Tibial nerve (tissue), 4 donors: Measurements from ENCODE around the gene TMEM223. TPM values are rescaled to one million over a fixed set of nuclear protein-coding genes. Genes with fewer than 3 reads are reported as not detected.

Source experiments
- DNase-seq, 2 donors: peaks; one replicate each; pipeline ENCODE4 v3.0.0-alpha.2; 2019; ENCODE audit warnings: low spot score in 2 of 2
- H3K27ac ChIP-seq, 4 donors: fragments of 200-600 bp; sonication (generic) in 3 of 4; one replicate each; pipeline ENCODE4 v1.5.1; 2017 to 2019; ENCODE audit warnings: mild to moderate bottlenecking in 1 of 4
- H3K27me3 ChIP-seq, 2 donors: fragments of 200-600 bp; sonication (generic) in 1 of 2; one replicate each; pipeline versions ENCODE4 v1.5.1 to v1.6.0; 2017 to 2019
- H3K36me3 ChIP-seq, 3 donors: fragments of 200-600 bp; sonication (generic); one replicate each; pipeline ENCODE4 v1.5.1; 2018 to 2019
- H3K4me1 ChIP-seq, 4 donors: fragments of 200-600 bp; sonication (generic) in 3 of 4; one replicate each; pipeline ENCODE4 v1.5.1; 2017 to 2019
- H3K4me3 ChIP-seq, 4 donors: fragments of 200-600 bp; sonication (generic) in 3 of 4; one replicate each; pipeline ENCODE4 v1.5.1; 2017 to 2019; ENCODE audit warnings: mild to moderate bottlenecking in 1 of 4, moderate library complexity in 1 of 4
- H3K9me3 ChIP-seq, 4 donors: fragments of 200-600 bp; sonication (generic) in 3 of 4; one replicate each; pipeline ENCODE4 v1.5.1; 2017 to 2019
- EP300 ChIP-seq, 2 donors: sonication (generic); formaldehyde crosslinking; IDR thresholded peaks; one replicate each; pipeline ENCODE4 v1.6.1; 2017; ENCODE audit warnings: antibody characterized with exemption in 2 of 2, mild to moderate bottlenecking in 1 of 2
- POLR2A ChIP-seq, 2 donors: fragments of 450-650 bp; IDR thresholded peaks; one replicate each; pipeline ENCODE4 v1.6.1; 2017; ENCODE audit warnings: antibody characterized with exemption in 2 of 2, mild to moderate bottlenecking in 2 of 2, moderate library complexity in 2 of 2
- WGBS, 2 donors: methylation state at CpG; one replicate each; pipeline ENCODE4 v1.1.5; 2018; 5-methylcytosine and 5-hydroxymethylcytosine counted together
- total RNA-seq, 4 donors: library from RNA; depleted of rRNA; stranded (reverse); fragments of >200 nt; gene quantifications; one replicate each; pipeline ENCODE4 v1.1.0, GENCODE V29; 2016
- TF ChIP-seq, protein P1 (sequence below), 5 experiments: fragments of 200-600 bp in 3 of 5; fragments of 450-650 bp in 2 of 5; sonication (generic) in 3 of 5; IDR thresholded peaks; one replicate each; pipeline ENCODE4 v1.5.1; 2016 to 2019; ENCODE audit warnings: antibody characterized with exemption in 5 of 5, mild to moderate bottlenecking in 3 of 5, moderate library complexity in 2 of 5

Gene TMEM223
- total RNA-seq, 4 donors from 2014 or later, result 22.9 to 40.4 (median 31.3) TPM

DNA sequence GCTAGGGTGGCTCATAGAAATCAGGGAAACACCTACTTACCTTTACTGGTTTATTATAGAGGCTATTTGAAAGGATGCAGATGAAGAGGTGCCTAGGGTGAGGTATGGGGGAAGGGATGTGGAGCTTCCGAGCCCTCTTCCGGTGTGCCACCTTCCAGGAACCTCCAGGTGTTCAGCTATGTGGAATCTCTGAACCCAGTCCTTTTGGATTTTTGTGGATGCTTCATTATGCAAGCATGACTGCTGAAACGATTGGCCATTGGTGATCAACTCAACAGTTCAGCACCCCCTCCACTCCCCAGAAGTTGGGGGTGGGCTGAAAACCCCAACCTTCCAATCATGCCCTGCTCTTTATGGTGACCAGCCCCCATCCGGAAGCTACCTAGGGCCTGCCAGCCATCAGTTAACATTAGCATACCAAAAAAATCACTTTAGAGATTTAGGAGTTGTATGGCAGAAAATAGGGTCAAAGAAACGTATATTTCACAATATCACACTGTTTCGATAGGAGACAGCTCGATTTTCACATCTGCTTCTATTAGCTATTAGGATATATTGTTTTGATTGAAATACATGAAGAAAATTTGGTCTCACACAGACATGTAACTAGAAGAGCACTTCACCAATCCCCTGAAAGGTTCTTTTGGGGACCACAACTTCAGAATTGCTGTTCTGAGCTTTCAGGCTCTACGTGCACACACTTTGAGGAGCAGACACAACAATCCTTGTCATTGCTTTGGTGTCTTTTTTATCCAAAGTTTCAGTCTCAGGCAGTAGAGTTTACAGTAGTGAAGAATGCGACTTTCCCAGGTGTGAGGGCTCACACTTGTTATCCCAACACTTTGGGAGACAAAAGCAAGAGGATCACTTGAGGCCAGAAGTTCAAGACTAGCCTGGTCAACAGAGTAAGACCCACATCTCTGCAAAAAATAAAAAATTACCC lies 33.7 kb downstream of the TMEM223 start:
- Histone ChIP-seq H3K27me3 (no peaks in the 10 kb centered on the region), H3K36me3 (peaks cover 0 to under 1% (median 0%) of the 10 kb centered on the region in 3 donors), H3K27ac (no peak overlapping the region), H3K9me3 (no peaks in the 10 kb centered on the region), H3K4me3 (no peak overlapping the region), H3K4me1 (peaks cover 0 to 29% (median 18%) of the 10 kb centered on the region in 4 donors)
- no peak for DNase-seq
- WGBS, 2 donors, result 49 to 55% methylated on average over 9 of the region's 9 CpGs
- TF ChIP-seq EP300 (IDR thresholded peaks at IDR 0.05), result no peak
- TF ChIP-seq, protein P1, sequence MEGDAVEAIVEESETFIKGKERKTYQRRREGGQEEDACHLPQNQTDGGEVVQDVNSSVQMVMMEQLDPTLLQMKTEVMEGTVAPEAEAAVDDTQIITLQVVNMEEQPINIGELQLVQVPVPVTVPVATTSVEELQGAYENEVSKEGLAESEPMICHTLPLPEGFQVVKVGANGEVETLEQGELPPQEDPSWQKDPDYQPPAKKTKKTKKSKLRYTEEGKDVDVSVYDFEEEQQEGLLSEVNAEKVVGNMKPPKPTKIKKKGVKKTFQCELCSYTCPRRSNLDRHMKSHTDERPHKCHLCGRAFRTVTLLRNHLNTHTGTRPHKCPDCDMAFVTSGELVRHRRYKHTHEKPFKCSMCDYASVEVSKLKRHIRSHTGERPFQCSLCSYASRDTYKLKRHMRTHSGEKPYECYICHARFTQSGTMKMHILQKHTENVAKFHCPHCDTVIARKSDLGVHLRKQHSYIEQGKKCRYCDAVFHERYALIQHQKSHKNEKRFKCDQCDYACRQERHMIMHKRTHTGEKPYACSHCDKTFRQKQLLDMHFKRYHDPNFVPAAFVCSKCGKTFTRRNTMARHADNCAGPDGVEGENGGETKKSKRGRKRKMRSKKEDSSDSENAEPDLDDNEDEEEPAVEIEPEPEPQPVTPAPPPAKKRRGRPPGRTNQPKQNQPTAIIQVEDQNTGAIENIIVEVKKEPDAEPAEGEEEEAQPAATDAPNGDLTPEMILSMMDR (IDR thresholded peaks at IDR 0.05), result no peak
- TF ChIP-seq POLR2A (IDR thresholded peaks at IDR 0.05), result no peak

DNA sequence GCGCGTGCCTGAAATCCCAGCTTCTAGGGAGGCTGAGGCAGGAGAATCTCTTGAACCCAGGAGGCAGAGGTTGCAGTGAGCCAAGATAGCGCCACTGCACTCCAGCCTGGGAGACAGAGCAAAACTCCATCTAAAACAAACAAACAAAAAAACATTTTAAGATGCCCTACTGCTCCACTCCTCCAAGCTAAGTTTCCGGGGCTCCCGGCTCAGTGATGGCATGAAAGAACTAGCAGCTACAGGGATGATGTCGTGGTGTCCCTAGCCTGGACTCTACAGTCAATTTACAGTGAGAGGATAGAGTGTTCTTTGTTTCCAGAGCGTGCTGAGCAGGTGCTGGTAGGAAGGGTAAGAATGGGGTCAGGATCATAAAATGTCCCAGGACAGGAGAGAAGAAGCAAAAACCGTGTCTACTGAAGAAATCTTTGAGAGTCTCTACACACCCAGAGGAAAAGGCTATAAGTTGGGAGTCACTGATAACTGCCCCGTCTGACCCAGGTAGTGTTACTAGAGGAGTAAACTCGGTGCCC lies 36.7 kb downstream of the TMEM223 start:
- no peak for DNase-seq
- Histone ChIP-seq H3K36me3 (peaks cover 0 to 18% (median 0%) of the 10 kb centered on the region in 3 donors), H3K9me3 (no peaks in the 10 kb centered on the region), H3K27me3 (no peaks in the 10 kb centered on the region), H3K4me1 (peaks cover 0 to 38% (median 9%) of the 10 kb centered on the region in 4 donors), H3K4me3 (no peak overlapping the region), H3K27ac (no peak overlapping the region)
- WGBS, 2 donors, result 55 to 68% methylated on average over 10 of the region's 10 CpGs
- TF ChIP-seq, protein P1 (IDR thresholded peaks at IDR 0.05), result no peak
- TF ChIP-seq EP300 (IDR thresholded peaks at IDR 0.05), result no peak
- TF ChIP-seq POLR2A (IDR thresholded peaks at IDR 0.05), result no peak

DNA sequence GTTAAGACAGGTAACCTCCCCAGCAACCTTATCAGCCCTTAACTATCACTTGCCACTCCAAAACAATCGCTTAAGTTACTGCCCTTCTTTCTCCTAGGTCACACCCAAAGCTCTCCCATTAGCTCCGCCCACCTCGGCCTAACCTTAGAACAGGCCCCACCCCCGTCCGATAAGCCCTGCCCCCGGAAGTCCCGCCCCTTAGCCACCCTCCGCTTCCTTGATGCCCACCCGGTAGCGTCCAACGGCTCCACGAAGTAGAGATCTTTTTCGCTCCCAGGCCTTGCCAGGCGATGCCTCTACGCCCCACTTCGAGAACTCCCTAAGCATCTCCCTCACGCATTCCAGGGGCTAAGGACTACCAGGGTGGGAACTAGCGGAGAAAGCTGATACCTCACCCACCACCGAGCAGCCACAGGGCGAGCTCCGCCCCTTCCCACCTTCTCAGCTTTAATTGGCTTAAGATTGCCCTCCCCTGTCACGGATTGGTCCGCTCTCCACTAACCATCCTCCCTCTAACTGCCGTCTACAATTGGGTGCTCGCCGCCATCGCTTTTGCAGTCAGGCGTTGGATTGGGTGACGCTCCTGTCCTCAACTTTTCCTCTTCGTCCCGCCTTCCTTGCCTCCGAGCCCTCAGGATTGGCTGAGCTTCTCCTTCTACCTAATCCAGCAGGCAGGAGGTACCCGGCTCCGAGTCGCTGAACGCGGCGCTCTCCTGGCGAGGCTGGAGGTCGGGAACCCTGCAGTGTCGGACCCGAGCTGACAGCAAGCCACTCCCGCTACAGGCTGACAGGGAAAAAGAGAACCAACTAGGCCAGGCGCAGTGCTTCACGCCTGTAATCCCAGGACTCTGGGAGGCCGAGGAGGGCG lies 37.8 kb downstream of the TMEM223 start, which contains the start of gene ZBTB3:
Gene ZBTB3, minus strand, starts transcription at position 425 of the 868 bp plus-strand sequence. CDS start 496 bp downstream, outside the sequence.
- Histone ChIP-seq H3K27ac (peak within 1 kb of the TSS; percentile 93 to 96 (median 94)), H3K4me1 (peaks cover 0 to 40% (median 9%) of the 10 kb centered on the region in 4 donors), H3K4me3 (peak within 1 kb of the TSS; percentile 52 to 94 (median 58)), H3K9me3 (no peaks in the 10 kb centered on the region), H3K36me3 (peaks cover 0 to 27% (median 0%) of the 10 kb centered on the region in 3 donors), H3K27me3 (no peaks in the 10 kb centered on the region)
- TF ChIP-seq EP300 (IDR thresholded peaks at IDR 0.05), result peak; percentile 68 to 97
- TF ChIP-seq, protein P1 (IDR thresholded peaks at IDR 0.05), result peak in 2 of 5 experiments; percentile 49 to 54
- peak; percentile 69 to 79 for TF ChIP-seq POLR2A (IDR thresholded peaks at IDR 0.05)
- peak; percentile 95 to 96 for DNase-seq
- WGBS, 2 donors, result 1% methylated on average over 47 of the region's 47 CpGs

DNA sequence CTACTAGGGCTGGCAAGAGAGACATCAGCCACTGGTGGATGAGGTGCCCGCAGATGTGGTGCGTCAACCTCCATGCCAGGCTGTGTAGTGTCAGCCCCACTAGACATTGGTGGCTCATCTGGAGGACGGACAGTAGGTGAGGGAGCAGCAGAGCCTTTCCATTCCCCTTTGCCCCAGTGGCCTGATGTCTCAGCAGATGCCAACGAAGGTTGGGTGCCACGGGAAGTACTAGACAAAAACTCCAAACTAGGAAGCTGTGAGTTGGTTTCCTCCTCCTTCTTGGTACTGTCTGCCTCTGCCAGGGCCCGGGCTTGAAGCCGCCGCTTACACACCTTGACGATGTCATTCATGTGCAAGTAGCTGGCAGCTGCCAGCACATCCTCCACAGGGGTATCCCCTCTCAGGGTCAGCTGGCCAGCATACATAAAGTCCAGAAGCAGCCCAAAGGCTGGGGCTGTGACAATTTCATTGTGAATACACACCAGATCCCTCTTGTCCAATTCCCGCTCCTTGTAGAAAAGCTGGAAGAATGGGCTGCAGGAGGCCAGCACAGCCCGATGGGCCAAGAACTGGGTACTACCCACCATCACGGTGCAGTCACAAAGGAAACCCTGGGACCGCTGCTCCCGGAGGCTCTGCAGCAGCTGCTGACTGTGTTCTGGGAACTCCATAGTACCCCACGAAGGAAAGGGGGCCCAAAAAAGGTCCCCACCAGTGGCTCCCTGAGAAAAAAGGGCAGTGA lies 38.6 kb downstream of the TMEM223 start:
- 86 to 88% methylated on average over 11 to 15 of the region's 15 CpGs for WGBS, 2 donors

More for the DNA sequence above, 38.6 kb downstream of the TMEM223 start:
- H3K27ac ChIP-seq, result peak overlapping the region; percentile 91 to 95 (median 93)
- peak overlapping the region; percentile 52 to 94 (median 58) for H3K4me3 ChIP-seq
- DNase-seq, result no peak
- peaks cover 0 to 42% (median 9%) of the 10 kb centered on the region in 4 donors for H3K4me1 ChIP-seq
- peaks cover 0 to 31% (median 0%) of the 10 kb centered on the region in 3 donors for H3K36me3 ChIP-seq
- TF ChIP-seq POLR2A (IDR thresholded peaks at IDR 0.05) (no peak), EP300 (IDR thresholded peaks at IDR 0.05) (no peak)
- TF ChIP-seq, protein P1 (IDR thresholded peaks at IDR 0.05), result no peak
- H3K27me3 ChIP-seq, result no peaks in the 10 kb centered on the region
- no peaks in the 10 kb centered on the region for H3K9me3 ChIP-seq
